SU-DHL-6 (cell line): Measurements from ENCODE around the gene MEAK7.
"Not testable (repeated sequence)": the region's sequence is repeated elsewhere in the genome, so short reads cannot be mapped to it uniquely, and the experiment has no call there.

Experiments used
- EZH2phosphoT487 ChIP-seq: fragments of 200-600 bp; sonication (generic), shearing (Covaris generic); conservative IDR thresholded peaks from 2 replicates; pipeline ENCODE4 v1.6.1; 2018; ENCODE audit warnings: mild to moderate bottlenecking, antibody characterized with exemption, low read length, moderate library complexity, mixed read lengths
- TF ChIP-seq, protein P1 (sequence below): fragments of 200-600 bp; sonication (generic); IDR thresholded peaks from one replicate; pipeline ENCODE4 v1.5.1; 2017; ENCODE audit warnings: antibody characterized with exemption, mild to moderate bottlenecking, low read length, moderate library complexity; ENCODE audit not compliant: insufficient read depth, poor library complexity, severe bottlenecking

DNA sequence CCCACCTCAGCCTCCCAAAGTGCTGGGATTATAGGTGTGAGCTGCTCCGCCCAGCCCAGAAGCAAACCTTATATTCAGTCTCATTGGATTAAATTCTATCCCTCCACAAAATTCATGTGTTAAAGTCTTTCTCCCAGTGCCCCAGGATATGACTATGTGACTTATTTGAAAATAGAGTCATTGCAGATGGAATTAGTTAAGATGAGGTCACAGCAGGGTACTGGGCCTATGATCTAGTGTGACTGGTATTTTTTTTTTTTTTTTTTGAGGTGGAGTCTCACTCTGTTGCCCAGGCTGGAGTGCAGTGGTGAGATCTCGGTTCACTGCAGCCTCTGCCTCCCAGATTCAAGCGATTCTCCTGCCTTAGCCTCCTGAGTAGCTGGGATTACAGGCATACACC lies 13.8 kb upstream of the MEAK7 start:
- TF ChIP-seq, protein P1, sequence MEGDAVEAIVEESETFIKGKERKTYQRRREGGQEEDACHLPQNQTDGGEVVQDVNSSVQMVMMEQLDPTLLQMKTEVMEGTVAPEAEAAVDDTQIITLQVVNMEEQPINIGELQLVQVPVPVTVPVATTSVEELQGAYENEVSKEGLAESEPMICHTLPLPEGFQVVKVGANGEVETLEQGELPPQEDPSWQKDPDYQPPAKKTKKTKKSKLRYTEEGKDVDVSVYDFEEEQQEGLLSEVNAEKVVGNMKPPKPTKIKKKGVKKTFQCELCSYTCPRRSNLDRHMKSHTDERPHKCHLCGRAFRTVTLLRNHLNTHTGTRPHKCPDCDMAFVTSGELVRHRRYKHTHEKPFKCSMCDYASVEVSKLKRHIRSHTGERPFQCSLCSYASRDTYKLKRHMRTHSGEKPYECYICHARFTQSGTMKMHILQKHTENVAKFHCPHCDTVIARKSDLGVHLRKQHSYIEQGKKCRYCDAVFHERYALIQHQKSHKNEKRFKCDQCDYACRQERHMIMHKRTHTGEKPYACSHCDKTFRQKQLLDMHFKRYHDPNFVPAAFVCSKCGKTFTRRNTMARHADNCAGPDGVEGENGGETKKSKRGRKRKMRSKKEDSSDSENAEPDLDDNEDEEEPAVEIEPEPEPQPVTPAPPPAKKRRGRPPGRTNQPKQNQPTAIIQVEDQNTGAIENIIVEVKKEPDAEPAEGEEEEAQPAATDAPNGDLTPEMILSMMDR, result not testable (repeated sequence)
- TF ChIP-seq EZH2phosphoT487, result not testable (repeated sequence)
